Stimulated activated CD4-positive, alpha-beta T cell treated with anti-CD3 and anti-CD28 coated beads, Interleukin-1b, Interleukin-23, amount 100 ng/mL, for 1 hour (primary cell): ENCODE results near the gene TLE2.

Experiments
- DNase-seq, 2 donors: peaks; one replicate each; pipeline ENCODE4 v3.0.0-alpha.2; 2020; ENCODE audit warnings: low read depth in 2 of 2

Gene TLE2

DNA sequence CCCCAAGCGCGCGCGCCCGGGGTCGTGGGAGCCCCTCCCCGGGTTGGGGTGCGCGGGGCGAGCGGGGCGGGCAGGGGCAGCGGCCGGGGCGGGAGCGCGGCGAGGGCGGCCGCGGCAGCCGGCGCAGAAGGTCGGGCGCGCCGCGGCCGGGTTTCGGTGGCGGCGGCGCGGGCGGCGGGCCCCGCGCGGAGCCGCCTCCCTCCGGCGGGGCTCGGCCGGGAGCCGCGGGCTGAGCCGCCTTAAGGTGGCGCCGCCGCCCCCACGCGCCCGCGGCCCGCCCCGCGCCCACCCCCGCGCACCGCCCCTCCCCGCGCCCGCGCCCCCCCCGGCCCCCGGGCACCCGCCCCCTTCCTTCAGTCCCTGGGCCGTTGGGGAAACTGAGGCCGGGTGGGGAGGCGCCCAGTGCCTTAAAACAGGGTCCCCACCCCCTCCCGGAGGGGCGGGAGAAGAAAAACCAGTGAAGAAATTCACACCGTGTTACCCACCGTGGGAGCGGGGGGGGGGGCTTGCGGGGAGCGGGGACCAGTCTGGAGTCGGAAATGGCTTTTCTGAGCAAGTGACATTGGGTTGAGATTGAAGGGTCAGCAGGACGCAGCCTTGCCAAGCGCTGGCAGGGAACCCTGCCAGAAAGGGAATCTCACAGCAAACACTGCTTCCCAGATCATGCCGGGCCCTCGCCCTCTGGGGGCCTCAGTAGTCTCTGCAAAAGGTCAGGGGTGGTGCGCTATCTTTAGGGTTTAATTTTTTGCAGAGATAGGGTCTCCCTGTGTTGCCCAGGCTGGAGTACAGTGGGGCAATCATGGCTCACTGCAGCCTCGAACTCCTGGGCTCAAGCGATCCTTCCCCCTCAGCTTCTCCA is at the start of gene TLE2:
Gene TLE2 (minus strand): TSS at position 216 of the 859 bp plus-strand sequence. CDS start 376 bp downstream, outside the sequence.
- DNase-seq, result no peak

DNA sequence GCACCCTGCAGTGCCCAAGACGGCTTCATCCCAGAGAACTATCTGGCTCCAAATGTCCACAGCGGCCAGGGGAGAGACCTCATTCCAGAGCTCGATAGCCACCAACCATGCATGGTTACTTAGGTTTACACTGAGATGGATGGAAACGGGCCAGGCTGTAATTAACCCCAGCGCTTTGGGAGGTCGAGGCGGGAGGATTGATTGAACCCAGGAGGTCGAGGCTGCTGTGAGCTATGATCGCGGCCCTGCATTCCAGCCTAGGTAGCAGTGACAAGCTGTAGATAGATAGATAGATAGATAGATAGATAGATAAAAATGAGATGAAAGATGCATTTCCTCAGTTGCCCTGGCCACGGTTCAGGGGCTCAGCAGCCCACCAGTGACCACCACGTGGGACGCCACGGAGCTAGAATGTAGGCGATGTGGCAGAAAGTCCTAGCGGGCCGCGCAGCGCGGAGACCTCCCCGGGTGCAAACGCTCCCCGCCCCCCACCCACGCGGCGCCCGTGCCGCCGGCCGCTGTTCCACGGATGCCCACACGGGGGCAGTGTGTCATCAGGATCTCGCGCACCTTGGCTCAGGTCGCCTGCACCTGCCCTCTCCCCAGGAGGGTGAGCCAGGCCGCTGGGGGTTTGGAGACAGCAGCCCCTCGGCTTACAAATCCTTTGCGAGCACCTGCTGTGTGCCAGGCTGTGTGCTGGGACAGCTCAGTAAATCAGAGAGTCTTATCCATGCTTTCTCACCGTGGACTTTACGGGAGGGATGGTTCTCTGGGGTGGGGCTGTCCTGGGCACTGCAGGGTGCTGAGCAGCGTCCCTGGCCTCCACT is 46.7 kb upstream of the TLE2 start:
- peak; percentile 62 to 77 for DNase-seq

DNA sequence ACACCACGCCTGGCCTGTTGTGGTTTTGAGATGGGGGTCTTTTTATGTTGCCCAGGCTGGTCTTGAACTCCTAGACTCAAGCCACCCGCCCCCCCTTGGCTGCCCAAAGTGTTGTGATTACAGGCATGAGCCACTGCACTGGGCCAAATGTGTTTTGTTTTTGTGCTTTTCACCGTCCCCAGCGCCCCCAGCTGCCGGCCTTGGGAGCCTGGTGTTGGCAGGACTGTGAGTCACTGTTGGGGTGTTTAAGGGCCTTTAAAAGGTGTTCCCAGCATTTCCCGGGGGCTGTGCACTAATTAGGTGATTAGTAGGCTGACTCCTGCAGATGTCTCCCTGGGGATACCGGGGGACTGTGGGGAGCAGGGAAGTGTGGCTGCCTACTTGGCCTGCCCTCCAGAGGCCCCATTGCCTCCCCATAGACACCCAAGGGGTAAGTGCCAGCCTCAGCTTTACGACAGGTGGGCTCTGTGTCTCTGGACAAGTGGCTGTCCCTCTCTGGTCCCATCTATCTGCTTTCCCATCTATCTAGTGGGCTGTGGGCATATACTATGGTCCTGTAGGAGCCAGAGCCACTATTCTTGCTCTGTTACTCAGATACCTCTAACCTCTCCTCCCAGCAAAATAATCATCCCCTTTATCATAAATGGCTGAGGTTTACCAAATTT is 45.0 kb upstream of the TLE2 start:
- no peak for DNase-seq

DNA sequence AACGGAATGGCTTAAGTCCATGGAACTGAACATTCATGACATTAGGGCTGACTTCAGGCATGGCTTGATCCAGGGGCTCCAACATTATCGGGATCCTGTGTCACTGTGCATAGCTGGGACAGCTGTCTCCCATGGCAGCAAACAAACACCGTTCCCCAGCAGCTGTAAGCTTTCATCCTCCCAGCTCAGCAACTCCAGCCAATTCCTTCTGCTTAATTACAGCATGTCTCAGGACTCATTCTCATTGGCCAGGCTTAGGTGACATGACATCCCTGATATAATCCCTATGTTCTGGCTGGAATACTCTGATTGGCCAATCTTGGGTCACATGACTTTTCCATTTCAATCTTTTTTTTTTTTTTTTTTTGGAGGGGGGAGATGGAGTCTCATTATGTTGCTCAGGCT is 44.1 kb upstream of the TLE2 start:
- DNase-seq, result no peak

- no peak for DNase-seq
Observed at GRCh38 chr19:3071768-3072167, 42.7 kb upstream of the TLE2 start.

DNA sequence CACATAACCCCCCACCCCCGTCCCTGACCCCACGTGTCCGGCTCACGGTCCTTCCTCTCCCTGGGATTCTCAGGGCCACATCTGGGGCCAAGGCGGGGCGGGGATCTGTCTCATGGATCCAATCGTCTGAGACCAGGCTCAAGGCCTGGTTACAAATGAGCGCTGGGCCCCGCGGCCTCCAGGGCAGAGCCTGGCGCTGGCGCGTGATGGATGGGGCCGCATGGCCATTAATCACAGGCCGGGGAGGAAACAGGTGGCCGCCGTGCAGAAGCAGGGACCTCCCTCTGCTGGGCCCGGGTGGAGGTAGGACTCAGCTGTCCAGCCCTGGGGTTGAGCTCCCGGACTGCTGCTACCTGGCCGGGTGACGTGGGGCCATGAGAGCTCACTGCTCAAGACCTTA is 39.0 kb upstream of the TLE2 start:
- no peak for DNase-seq

DNA sequence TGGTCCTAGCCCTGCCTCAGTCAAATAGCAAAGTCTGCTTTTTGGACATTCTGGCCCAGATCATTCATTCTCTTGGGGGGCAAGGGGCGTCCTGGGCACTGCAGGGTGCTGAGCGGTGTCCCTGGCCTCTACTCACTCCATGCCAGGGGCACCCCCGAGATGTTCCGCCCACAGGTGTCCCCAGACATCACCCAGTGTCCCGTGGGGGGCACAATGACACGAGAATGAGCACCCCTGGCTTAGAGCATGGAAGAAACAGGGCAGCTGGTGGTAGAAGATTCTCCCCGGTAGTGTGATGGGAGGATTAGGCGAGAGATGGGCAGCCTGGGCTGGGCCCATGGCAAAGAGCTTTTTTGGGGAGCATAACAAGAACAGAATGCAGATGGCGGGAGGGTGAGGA is 38.5 kb upstream of the TLE2 start:
- no peak for DNase-seq

GRCh38 chr19:3066482-3067049 is 37.5 kb upstream of the TLE2 start:
- DNase-seq, result no peak

DNA sequence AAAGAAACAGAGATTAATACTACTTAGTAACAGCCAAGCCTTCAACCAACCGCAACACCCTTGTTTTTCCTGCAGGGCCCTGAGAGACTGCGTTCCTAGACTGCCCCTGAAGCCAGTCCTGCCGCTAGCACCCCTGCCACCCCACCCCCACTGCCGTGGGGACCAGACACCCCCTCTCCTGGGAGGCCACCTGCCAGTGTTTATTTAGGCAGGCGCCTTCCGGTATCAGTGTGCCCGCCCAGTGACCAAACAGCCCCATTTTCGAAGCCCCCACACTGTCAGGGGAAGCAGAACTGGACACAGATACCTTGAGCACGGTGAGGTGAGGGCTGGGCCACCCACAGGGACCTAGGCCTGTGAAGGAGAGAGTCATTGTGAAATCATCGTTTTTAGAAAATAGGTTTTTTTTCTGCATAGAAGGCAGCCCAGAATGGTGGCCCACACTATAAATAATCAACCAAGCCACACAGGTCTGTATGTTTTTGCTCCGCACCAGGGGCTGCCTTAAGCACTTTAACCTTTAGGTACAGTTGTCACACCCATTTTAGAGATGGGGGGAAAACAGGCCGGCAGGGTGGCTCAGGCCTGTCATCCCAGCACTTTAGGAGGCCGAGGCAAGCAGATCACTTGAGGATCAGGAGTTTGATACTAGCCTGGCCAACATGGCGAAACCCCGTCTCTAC is 36.7 kb upstream of the TLE2 start:
- no peak for DNase-seq

GRCh38 chr19:3064011-3064330 is 34.9 kb upstream of the TLE2 start:
- no peak for DNase-seq

GRCh38 chr19:3062165-3063105 is 33.4 kb upstream of the TLE2 start, which contains the start of gene TLE5:
Gene TLE5 (minus strand): TSS chr19:3062495. CDS start chr19:3062200, 295 bp downstream.
- DNase-seq, result peak; percentile 39 to 56

DNA sequence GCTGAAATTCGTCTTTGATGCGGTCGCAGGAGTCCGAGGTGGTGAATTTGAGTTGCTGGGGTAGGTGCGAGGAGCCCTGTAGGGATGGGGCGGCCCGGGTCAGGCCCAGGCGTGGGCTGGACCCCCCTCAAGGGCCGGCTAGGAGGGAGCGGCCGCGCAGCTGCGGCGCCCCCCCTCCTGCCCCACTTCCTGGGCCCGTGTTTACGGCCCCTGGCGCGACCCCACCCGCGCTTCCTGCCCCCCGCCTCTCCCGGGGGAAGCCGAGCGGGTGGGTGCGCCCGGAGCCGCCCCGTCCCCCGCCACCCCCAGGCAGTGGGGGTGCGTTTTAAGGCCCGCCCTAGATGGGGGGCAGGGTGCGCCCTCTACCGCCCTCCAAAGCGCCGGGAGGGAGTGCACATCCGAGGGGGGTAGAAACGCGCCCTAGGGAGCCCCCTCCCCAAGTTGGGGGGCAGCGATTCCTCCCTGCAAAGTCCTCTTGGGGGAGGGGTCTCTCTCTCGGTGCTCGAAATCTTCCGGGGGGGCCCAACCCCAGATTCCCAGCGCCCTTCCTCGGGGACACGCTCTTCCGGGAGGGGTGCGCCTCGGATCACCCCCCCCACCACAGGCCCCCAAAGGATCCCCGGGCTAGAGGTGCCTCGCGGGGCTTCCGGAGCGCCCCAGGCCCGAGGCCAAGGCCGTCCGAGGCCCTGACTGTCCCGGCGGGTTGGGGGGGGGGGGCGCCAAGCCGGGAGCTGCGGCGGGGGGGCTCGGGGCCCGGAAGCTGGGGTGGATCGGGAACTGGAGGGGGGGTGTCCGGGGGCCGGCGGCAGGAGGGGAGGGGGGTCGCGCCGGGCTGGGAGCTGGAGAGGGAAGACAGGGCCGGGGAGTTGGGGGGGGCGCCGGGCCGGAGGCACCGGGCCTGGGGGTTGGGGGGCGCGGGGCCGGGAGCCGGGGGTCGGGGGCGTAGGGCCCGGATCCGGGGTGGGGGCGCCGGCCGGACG is 32.4 kb upstream of the TLE2 start:
- DNase-seq, result peak; percentile 48 to 57

GRCh38 chr19:3060857-3061181 is 31.7 kb upstream of the TLE2 start:
- DNase-seq, result no peak

GRCh38 chr19:3059653-3060052 is 30.6 kb upstream of the TLE2 start:
- DNase-seq, result no peak

DNA sequence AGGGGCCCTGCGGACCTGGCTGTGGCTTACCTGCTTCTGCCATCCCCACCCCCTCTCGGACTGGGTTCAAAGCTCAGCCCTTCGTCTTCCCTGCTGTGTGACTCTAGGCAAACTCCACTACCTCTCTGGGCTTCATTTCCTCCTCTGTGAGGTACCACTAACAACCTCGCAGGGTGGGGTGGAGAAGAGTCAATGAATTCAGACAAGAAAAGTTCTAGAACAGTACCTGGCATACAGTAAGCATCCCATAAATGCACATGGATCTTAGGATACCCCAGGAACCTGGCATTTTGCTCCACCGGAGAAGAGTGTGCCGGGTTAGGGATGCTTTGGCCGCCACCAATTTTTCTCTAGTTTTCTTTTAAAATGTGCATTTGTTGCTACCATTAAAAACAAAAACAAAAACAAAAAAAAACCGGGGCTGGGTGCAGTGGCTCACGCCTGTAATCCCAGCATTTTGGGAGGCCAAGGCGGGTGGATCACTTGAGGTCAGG is 29.8 kb upstream of the TLE2 start:
- no peak for DNase-seq

- no peak for DNase-seq
Observed at GRCh38 chr19:3058009-3058820, 29.1 kb upstream of the TLE2 start.

DNA sequence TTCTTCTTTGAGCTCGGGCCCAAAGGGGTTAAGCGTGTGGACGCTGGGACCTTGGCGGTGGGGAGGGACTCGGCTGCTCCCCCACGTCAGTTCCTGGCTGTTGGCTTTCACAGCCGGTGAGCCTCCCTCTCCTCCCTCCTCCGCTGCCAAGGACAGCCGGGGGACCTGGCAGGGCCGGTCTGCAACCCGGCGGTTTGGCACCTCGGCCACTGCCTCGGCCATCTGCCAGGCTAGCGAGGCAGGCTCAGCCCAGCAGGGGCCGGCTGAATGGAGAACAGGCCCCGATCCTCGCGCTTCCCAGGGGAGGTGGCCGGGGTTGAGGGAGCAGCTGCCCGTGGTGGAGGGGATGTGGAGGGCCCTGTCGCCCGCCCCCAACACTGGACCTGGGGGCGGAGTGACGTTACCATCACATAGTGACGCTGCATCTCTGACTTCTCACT is 28.2 kb upstream of the TLE2 start:
- no peak for DNase-seq

DNA sequence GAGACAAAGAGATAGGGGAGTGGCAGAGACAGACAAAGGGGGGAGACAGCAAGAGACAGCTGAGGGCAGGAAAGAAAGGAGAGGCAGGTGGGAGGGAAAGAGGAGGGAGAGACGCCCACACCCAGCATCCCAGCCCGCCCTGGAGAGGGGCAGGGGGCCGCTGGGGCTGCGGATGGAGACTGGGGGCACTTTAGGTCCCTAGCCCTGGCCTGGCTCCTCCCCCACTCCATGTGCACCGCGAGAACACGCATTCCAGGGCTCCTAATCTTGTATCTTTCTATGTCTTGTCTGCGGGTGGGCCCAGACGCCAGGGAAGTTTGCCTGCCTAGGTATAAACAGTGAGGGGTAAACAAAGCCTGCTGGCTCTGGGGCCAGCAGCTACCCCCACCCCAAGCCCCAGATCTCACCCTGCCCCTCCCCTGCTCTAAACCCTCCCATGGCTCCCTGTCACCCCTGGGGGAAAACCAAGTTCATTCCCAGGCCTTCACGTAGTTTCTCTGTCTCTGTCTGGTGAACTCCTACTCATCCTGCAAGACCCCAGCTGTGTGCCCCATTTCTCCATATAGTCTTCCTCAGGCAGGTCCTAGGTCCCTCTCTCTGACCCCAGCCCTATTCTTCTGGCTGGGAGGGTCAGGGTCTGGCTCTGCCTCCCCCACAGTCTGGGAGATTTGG is 27.5 kb upstream of the TLE2 start:
- no peak for DNase-seq
